H1 (cell line): ENCODE measurements around the gene DAND5. TPM values are rescaled to one million over a fixed set of nuclear protein-coding genes. Genes with fewer than 3 reads are reported as not detected.

ENCODE experiments used
- ASH2L ChIP-seq: fragments of 200-600, 300-600 bp; sonication (generic); IDR thresholded peaks from one replicate; pipeline ENCODE4 v1.7.1; 2017; ENCODE audit warnings: low read length
- BACH1 ChIP-seq: IDR thresholded peaks from 2 replicates; pipeline ENCODE4 v1.6.1; 2012; ENCODE audit warnings: low read length, improper control_type of control experiment
- BCL11A ChIP-seq, 2 experiments: IDR thresholded peaks; one replicate each; pipeline ENCODE4 v1.6.1; 2011; ENCODE audit warnings: low read depth in 2 of 2, low read length in 2 of 2, mild to moderate bottlenecking in 2 of 2
- BRCA1 ChIP-seq: IDR thresholded peaks from 2 replicates; pipeline ENCODE4 v1.6.1; 2012; ENCODE audit warnings: low read depth, low read length, improper control_type of control experiment
- CTBP2 ChIP-seq: IDR thresholded peaks from 2 replicates; pipeline ENCODE4 v1.7.0; 2011; ENCODE audit warnings: borderline replicate concordance, mild to moderate bottlenecking, moderate library complexity, mixed read lengths, low read length; ENCODE audit not compliant: insufficient read depth, insufficient read length
- CTCF ChIP-seq, 3 experiments: IDR thresholded peaks; 1 replicate in 2 of 3; 2 replicates in 1 of 3; pipeline versions ENCODE4 v1.5.1 to v1.6.1; 2011; ENCODE audit warnings: low read length in 3 of 3, mild to moderate bottlenecking in 3 of 3, inconsistent platforms in 2 of 3, low read depth in 1 of 3, moderate library complexity in 1 of 3; ENCODE audit not compliant: insufficient read depth in 1 of 3; ENCODE audit errors: control extremely low read depth in 1 of 3
- HDAC2 ChIP-seq, 2 experiments: fragments of 300-600 bp in 1 of 2; sonication (generic) in 1 of 2; IDR thresholded peaks; 2 replicates each; pipeline ENCODE4 v1.6.1; 2011 to 2012; ENCODE audit warnings: low read depth in 2 of 2, low read length in 2 of 2, mild to moderate bottlenecking in 2 of 2, moderate library complexity in 2 of 2, borderline replicate concordance in 1 of 2, inconsistent platforms in 1 of 2
- PHF8 ChIP-seq: fragments of 200-600 bp; sonication (generic); conservative IDR thresholded peaks from 2 replicates; pipeline ENCODE4 v1.7.1; 2012; ENCODE audit warnings: low read depth, mild to moderate bottlenecking, inconsistent platforms, low read length, moderate library complexity
- RAD21 ChIP-seq, 2 experiments: IDR thresholded peaks in 1 of 2; conservative IDR thresholded peaks in 1 of 2; 2 replicates each; pipeline ENCODE4 v1.6.1; 2011; ENCODE audit warnings: low read depth in 2 of 2, low read length in 2 of 2, improper control_type of control experiment in 1 of 2, inconsistent platforms in 1 of 2, mild to moderate bottlenecking in 1 of 2, moderate library complexity in 1 of 2
- RFX5 ChIP-seq: IDR thresholded peaks from 2 replicates; pipeline ENCODE4 v1.6.1; 2011; ENCODE audit warnings: low read depth, low read length, improper control_type of control experiment, borderline replicate concordance
- SAP30 ChIP-seq: fragments of 300-600 bp; sonication (generic); IDR thresholded peaks from 2 replicates; pipeline ENCODE4 v1.7.1; 2012; ENCODE audit warnings: low read length, moderate library complexity, mild to moderate bottlenecking, inconsistent platforms; ENCODE audit not compliant: insufficient read depth, insufficient replicate concordance
- SP1 ChIP-seq: IDR thresholded peaks from 2 replicates; pipeline ENCODE4 v1.6.1; 2011; ENCODE audit warnings: low read depth, low read length
- SP2 ChIP-seq: IDR thresholded peaks from 2 replicates; pipeline ENCODE4 v1.6.1; 2012; ENCODE audit warnings: mild to moderate bottlenecking, low read length, inconsistent platforms
- SRF ChIP-seq: IDR thresholded peaks from 2 replicates; pipeline ENCODE4 v1.6.1; 2011; ENCODE audit warnings: mild to moderate bottlenecking, low read depth, low read length, moderate library complexity
- SUZ12 ChIP-seq: fragments of 200-600 bp; sonication (generic); IDR thresholded peaks from 2 replicates; pipeline ENCODE4 v1.6.1; 2012; ENCODE audit warnings: mild to moderate bottlenecking, inconsistent platforms, low read length, moderate library complexity, mixed read lengths
- TBP ChIP-seq: IDR thresholded peaks from 2 replicates; pipeline ENCODE4 v1.6.1; 2011; ENCODE audit warnings: low read depth, low read length, improper control_type of control experiment
- TCF12 ChIP-seq: IDR thresholded peaks from 2 replicates; pipeline ENCODE4 v1.6.1; 2011; ENCODE audit warnings: low read depth, mild to moderate bottlenecking, low read length
- TEAD4 ChIP-seq: IDR thresholded peaks from 2 replicates; pipeline ENCODE4 v1.6.1; 2012; ENCODE audit warnings: low read depth, low read length, inconsistent platforms, mixed read lengths
- YY1 ChIP-seq: IDR thresholded peaks from 2 replicates; pipeline ENCODE4 v1.6.1; 2011; ENCODE audit warnings: low read depth, mild to moderate bottlenecking, low read length
- polyA plus RNA-seq, 7 experiments: library from polyadenylated mRNA; depleted of rRNA in 3 of 7; stranded (reverse) in 5 of 7; unstranded in 2 of 7; fragments of >200 nt in 5 of 7; fragments of 200-250 nt in 2 of 7; gene quantifications; 1 replicate in 5 of 7; 2 replicates in 1 of 7; 4 replicates in 1 of 7; pipeline versions ENCODE4 v1.2.1 to v1.2.3, GENCODE V29; 2011 to 2013; ENCODE audit warnings: missing spikeins in 2 of 7, mixed read lengths in 2 of 7
- total RNA-seq: library from RNA; stranded (reverse); fragmentation: NEBNext Ultra II Directional; extraction: Animal tissue kit (Norgen Biotek cat#: 25700); gene quantifications from 2 replicates; pipeline ENCODE4 v1.2.1, GENCODE V29; 2021
- TF ChIP-seq, protein P1 (sequence below): IDR thresholded peaks from 2 replicates; pipeline ENCODE4 v1.6.1; 2012; ENCODE audit warnings: inconsistent platforms

The DAND5 gene
- total and polyA plus RNA-seq, 2 of the 8 experiments (the other 6 are each of a cell fraction or from before 2014, with no cell fraction given) = 0.14 to 0.17 TPM

GRCh38 chr19:12937927-12938778 lies 31.2 kb upstream of the DAND5 start, which contains the start of gene CALR (continued):
- TF ChIP-seq CTCF (IDR thresholded peaks at IDR 0.05; ENCODE audit: control extremely low read depth in 1 of 3, insufficient read depth in 1 of 3, low read depth in 1 of 3, low read length in 3 of 3) (no peak), PHF8 (peak; percentile 95), BCL11A (IDR thresholded peaks at IDR 0.05; ENCODE audit: low read depth in 2 of 2, low read length in 2 of 2) (no peak), RFX5 (no peak), SAP30 (no peak), BRCA1 (no peak), SRF (no peak), TBP (peak; percentile 97), SUZ12 (peak; percentile 63; the same call in 1 of the 2 replicates), RAD21 (IDR thresholded peaks at IDR 0.05 in 1 of 2, conservative IDR thresholded peaks at IDR 0.05 in 1 of 2; ENCODE audit: low read depth in 2 of 2, low read length in 2 of 2) (no peak), TCF12 (no peak), HDAC2 (IDR thresholded peaks at IDR 0.05; ENCODE audit: borderline replicate concordance in 1 of 2, low read depth in 2 of 2, low read length in 2 of 2) (peak; percentile 98 to 100), CTBP2 (no peak), BACH1 (peak; percentile 99), SP2 (peak; percentile 83), ASH2L (peak; percentile 38), YY1 (peak; percentile 34; the same call in 1 of the 2 replicates), SP1 (peak; percentile 100), TEAD4 (no peak)
- TF ChIP-seq, protein P1, sequence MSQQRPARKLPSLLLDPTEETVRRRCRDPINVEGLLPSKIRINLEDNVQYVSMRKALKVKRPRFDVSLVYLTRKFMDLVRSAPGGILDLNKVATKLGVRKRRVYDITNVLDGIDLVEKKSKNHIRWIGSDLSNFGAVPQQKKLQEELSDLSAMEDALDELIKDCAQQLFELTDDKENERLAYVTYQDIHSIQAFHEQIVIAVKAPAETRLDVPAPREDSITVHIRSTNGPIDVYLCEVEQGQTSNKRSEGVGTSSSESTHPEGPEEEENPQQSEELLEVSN = peak; percentile 66; the same call in 1 of the 2 replicates
